ENCODE data around the gene RGS16. TPM values are rescaled to one million over a fixed set of nuclear protein-coding genes. Genes with fewer than 3 reads are reported as not detected.

Gene RGS16
- total and polyA plus RNA-seq, 2 donors (not counting 3 experiments of a cell fraction or from before 2014, with no cell fraction given): not detected

- no peak for FAIRE-seq
Measured at GRCh38 chr1:182637769-182638168, 33.6 kb upstream of the RGS16 start.

More at GRCh38 chr1:182637769-182638168, 33.6 kb upstream of the RGS16 start:
- no peaks in the 10 kb centered on the region for H3K4me1 ChIP-seq (ENCODE audit: control insufficient read depth, extremely low read depth, insufficient read depth, low read length)
- POLR2A ChIA-PET: no interaction called here
- no peaks in the 10 kb centered on the region for H3K79me2 ChIP-seq (ENCODE audit: control insufficient read depth, insufficient read depth, low read length)
- BruUV-seq (replicated peaks): no TSS peak
- H3K4me3 ChIP-seq (replicated peaks in 1 of 3; ENCODE audit: insufficient read depth in 1 of 3, low read depth in 1 of 3, low read length in 3 of 3): no peak overlapping the region
- DNase-seq (ENCODE audit: low read depth, low spot score): no peak
- TF ChIP-seq POLR2AphosphoS5 (IDR thresholded peaks at IDR 0.05; ENCODE audit: insufficient read depth, low read depth, low read length) (no peak), MAX (IDR thresholded peaks at IDR 0.05; ENCODE audit: insufficient read depth, insufficient read length) (no peak), POLR2A (IDR thresholded peaks at IDR 0.05; ENCODE audit: low read depth, low read length) (no peak), JUN (IDR thresholded peaks at IDR 0.05; ENCODE audit: borderline replicate concordance, insufficient read depth, insufficient read length, low read depth) (no peak), MYC (IDR thresholded peaks at IDR 0.05; ENCODE audit: low read depth, low read length) (no peak), CTCF (IDR thresholded peaks at IDR 0.05; ENCODE audit: extremely low read depth in 1 of 2, insufficient read depth in 1 of 2, low read depth in 1 of 2, low read length in 2 of 2) (no peak), FOS (IDR thresholded peaks at IDR 0.05; ENCODE audit: borderline replicate concordance, insufficient read depth, low read length) (no peak), EZH2 (IDR thresholded peaks at IDR 0.05; ENCODE audit: borderline replicate concordance, low read depth, low read length, severe bottlenecking) (no peak), GATA2 (IDR thresholded peaks at IDR 0.05; ENCODE audit: insufficient read depth, insufficient read length, low read depth, low read length) (no peak)
- no peaks in the 10 kb centered on the region for H3K27me3 ChIP-seq (ENCODE audit: control insufficient read depth in 2 of 2, insufficient read depth in 2 of 2, low read length in 2 of 2)
- CTCF ChIA-PET: interaction anchor here (1.2 kb wide), 1 partner anchor 37 kb away, joined by 3 read pairs; no protein-coding TSS in a partner anchor
- H3K9me3 ChIP-seq (replicated peaks; ENCODE audit: control insufficient read depth, insufficient read depth, low read length): no peaks in the 10 kb centered on the region
- H3K9me1 ChIP-seq (replicated peaks; ENCODE audit: control insufficient read depth, extremely low read depth, insufficient read depth, low read length): no peaks in the 10 kb centered on the region
- no peaks in the 10 kb centered on the region for H3K36me3 ChIP-seq (ENCODE audit: control insufficient read depth in 2 of 2, extremely low read depth in 1 of 2, insufficient read depth in 2 of 2, low read length in 2 of 2)
- H2AFZ ChIP-seq (ENCODE audit: low read depth, low read length): no peak overlapping the region
- no peak overlapping the region for H3K9ac ChIP-seq (replicated peaks; ENCODE audit: extremely low read depth, insufficient read depth, low read length)
- H3K27ac ChIP-seq (ENCODE audit: insufficient read depth, low read depth, low read length): no peak overlapping the region
- dilution Hi-C loops (cut with MboI; ENCODE audit: extremely low pct_ligation_motif_present, low sequenced_read_pairs): no loop called here
- intact Hi-C loops (cut with micrococcal nuclease): no loop called here
- H3K4me2 ChIP-seq (ENCODE audit: insufficient read depth, low read length): no peak overlapping the region
- H4K20me1 ChIP-seq (replicated peaks; ENCODE audit: control insufficient read depth, extremely low read depth, insufficient read depth, low read length): no peaks in the 10 kb centered on the region
